Astrocyte (in vitro differentiated cells and primary cell): ENCODE results near the gene PSMG3.

Experiments
- EZH2 ChIP-seq: IDR thresholded peaks from 2 replicates; pipeline ENCODE4 v1.6.1; 2012; ENCODE audit warnings: mild to moderate bottlenecking, low read length, inconsistent platforms; ENCODE audit not compliant: insufficient read depth
- TF ChIP-seq, protein P1 (sequence below): IDR thresholded peaks from 2 replicates; pipeline ENCODE4 v1.5.1; 2011; ENCODE audit warnings: low read depth, mild to moderate bottlenecking, inconsistent platforms, low read length, moderate library complexity; ENCODE audit not compliant: insufficient read depth

DNA sequence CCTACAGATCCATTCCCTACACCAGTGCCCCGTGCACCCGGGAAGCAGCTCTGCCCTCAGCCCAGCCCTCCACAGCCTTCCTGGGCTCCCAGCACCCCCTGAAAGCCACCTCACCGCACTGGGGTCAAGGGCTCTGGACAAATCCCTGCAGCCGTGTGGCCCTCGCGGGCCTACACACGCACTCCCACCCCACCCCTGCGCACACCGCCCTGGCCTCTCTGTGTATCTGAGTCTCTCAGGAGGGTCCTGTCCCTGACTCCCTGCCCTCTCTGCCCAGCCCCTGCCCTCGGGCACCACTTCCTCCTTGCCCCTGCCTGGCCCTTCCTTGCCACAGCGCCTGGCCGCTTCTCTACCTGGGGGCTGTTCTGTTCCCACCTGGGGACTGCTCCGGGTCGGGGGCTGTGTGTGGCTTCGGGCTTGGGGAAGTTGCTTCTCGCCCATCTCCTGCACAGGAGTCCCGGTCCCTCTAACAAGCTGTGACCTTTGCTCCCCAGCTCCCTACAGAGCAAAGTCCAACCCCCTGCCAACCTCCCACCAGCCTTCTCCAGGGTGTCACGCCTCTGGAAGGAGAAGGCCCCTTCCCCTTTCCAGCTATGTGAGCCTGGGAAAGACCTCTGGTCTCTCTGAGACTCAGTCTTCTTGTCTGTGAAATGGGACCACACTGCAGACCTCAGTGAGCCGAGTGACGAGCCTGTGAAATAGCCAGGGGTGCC is 15.3 kb downstream of the PSMG3 start:
- TF ChIP-seq, protein P1, sequence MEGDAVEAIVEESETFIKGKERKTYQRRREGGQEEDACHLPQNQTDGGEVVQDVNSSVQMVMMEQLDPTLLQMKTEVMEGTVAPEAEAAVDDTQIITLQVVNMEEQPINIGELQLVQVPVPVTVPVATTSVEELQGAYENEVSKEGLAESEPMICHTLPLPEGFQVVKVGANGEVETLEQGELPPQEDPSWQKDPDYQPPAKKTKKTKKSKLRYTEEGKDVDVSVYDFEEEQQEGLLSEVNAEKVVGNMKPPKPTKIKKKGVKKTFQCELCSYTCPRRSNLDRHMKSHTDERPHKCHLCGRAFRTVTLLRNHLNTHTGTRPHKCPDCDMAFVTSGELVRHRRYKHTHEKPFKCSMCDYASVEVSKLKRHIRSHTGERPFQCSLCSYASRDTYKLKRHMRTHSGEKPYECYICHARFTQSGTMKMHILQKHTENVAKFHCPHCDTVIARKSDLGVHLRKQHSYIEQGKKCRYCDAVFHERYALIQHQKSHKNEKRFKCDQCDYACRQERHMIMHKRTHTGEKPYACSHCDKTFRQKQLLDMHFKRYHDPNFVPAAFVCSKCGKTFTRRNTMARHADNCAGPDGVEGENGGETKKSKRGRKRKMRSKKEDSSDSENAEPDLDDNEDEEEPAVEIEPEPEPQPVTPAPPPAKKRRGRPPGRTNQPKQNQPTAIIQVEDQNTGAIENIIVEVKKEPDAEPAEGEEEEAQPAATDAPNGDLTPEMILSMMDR = no peak
- TF ChIP-seq EZH2 = no peak
